ENCODE results near the gene NIPAL3. TPM values are rescaled to one million over a fixed set of nuclear protein-coding genes. Genes with fewer than 3 reads are reported as not detected.
"Not testable (repeated sequence)": the region's sequence is repeated elsewhere in the genome, so short reads cannot be mapped to it uniquely, and the experiment has no call there.

Gene NIPAL3
- total RNA-seq, 4 donors from 2014 or later: 17.8 to 38.0 (median 27.0) TPM

GRCh38 chr1:24486331-24487065 lies 70.9 kb downstream of the NIPAL3 start:
- TF ChIP-seq, protein P1, sequence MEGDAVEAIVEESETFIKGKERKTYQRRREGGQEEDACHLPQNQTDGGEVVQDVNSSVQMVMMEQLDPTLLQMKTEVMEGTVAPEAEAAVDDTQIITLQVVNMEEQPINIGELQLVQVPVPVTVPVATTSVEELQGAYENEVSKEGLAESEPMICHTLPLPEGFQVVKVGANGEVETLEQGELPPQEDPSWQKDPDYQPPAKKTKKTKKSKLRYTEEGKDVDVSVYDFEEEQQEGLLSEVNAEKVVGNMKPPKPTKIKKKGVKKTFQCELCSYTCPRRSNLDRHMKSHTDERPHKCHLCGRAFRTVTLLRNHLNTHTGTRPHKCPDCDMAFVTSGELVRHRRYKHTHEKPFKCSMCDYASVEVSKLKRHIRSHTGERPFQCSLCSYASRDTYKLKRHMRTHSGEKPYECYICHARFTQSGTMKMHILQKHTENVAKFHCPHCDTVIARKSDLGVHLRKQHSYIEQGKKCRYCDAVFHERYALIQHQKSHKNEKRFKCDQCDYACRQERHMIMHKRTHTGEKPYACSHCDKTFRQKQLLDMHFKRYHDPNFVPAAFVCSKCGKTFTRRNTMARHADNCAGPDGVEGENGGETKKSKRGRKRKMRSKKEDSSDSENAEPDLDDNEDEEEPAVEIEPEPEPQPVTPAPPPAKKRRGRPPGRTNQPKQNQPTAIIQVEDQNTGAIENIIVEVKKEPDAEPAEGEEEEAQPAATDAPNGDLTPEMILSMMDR (IDR thresholded peaks at IDR 0.05): no peak
- DNase-seq (ENCODE audit: low spot score) (no peak), ATAC-seq (ENCODE audit: low FRiP score) (no peak)

DNA sequence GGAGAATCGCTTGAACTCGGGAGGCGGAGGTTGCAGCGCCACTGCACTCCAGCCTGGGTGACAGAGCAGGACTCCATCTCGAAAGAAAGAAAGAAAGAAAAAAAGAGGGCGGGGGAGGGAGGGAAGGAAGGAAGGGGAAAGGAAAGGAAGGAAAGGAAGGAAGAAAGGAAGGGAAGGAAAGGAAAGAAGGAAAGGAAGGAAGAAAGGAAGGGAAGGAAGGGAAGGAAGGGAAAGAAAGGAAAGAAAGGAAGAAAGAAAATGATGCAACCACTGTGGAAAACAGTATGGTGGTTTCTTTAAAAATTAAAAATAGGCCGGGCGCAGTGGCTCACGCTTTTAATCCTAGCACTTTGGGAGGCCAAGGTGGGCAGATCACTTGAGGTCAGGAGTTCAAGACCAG lies 71.9 kb downstream of the NIPAL3 start:
- ATAC-seq (ENCODE audit: low FRiP score) (no peak), DNase-seq (ENCODE audit: low spot score) (no peak)
- TF ChIP-seq, protein P1 (IDR thresholded peaks at IDR 0.05): no peak

DNA sequence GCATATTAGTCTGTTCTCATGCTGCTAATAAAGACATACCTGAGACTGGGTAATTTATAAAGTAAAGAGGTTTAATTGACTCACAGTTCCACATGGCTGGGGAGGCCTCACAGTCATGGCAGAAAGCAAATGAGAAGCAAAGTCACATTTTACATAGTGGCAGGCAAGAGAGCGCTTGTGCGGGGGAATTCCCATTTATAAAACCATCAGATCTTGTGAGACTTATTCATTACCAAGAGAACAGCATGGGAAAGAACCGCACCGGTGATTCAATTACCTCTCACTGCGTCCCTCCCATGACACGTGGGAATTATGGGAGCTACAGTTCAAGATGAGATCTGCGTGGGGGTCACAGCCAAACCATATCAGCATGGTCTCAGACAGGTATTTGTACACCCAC lies 72.6 kb downstream of the NIPAL3 start:
- DNase-seq (ENCODE audit: low spot score); ATAC-seq (ENCODE audit: low FRiP score): not testable (repeated sequence)

DNA sequence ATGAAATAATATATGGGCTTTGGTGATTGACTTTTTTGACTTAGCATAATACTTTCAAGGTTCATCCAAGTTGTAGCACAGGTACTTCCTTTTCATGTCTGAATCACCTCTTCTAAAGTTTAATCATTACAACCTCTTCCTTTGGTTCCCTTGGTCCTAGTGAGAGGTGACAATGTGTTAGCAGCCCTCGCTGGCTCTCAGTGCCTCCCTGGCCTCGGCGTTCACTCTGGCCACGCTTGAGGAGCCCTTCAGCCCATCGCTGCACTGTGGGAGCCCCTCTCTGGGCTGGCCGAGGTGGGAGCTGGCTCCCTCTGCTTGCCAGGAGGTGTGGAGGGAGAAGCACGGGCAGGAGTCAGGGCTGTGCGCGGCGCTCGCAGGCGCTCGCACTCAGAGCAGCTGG lies 74.1 kb downstream of the NIPAL3 start:
- TF ChIP-seq, protein P1 (IDR thresholded peaks at IDR 0.05): no peak
- DNase-seq (ENCODE audit: low spot score) (no peak), ATAC-seq (ENCODE audit: low FRiP score) (no peak)

DNA sequence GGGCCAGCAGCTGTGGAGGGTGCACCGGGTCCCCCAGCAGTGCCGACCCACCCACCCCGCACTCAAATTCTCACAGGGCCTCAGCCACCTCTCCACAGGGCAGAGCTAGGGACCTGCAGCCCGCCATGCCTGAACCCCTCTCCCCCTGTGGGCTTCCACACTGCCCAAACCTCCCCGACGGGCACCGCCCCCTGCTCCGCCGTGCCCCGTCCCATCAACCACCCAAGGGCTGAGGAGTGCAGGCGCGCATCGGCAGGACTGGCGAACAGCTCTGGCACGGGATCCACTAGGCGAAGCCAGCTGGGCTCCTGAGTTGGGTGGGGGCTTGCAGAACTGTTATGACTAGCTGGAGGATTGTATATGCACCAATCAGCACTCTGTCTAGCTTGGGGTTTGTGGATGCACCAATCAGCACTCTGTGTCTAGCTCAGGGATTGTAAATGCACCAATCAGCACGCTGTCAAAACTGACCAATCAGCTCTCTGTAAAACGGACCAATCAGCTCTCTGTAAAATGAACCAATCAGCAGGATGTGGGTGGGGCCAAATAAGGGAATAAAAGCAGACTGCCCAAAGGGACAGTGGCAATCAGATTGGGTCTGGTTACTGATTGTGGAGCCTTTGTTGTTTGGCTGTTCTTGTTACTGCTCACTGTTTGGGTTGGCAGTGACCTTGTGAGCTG lies 74.6 kb downstream of the NIPAL3 start:
- ATAC-seq (ENCODE audit: low FRiP score) (no peak), DNase-seq (ENCODE audit: low spot score) (no peak)

DNA sequence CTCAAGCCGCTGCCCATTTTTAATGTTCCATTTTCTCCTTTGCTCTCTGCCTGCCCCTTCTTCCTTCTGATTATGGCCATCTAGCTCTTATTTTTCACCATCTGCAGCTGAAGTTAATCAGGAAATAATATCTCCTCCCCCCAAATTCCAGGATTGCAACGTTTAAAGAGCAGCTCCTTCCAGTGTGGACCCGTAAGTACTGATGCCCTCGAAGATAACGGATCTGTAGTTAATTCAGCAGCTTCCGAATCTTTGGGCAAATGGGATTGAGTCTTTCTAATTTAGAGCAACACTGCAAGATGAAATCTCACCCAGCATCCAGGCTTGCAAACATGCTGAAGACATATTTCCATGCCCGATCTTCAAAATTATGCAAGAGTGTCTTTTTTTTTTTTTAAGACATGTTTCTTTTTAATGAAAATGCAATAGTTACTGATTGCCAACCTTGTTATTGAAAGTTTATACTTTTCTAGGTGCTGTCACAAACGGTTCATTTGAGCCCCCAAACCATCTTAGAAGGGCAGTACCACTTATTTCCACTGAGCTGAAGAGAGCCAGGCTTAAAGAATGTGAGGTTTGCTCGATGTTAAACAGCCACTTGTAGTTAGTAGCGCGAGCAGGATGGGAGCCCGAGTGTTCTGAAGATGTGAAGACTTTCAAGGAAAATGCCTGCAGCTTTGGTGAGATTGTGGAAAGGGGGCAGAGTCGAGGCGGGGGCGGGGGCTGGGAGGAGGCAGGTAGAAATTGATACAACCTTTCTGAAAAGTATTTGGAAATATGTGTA lies 76.2 kb downstream of the NIPAL3 start:
- TF ChIP-seq, protein P1 (IDR thresholded peaks at IDR 0.05): no peak
- DNase-seq (ENCODE audit: low spot score) (no peak), ATAC-seq (ENCODE audit: low FRiP score) (no peak)

More for the DNA sequence above, 74.6 kb downstream of the NIPAL3 start:
- TF ChIP-seq, protein P1 (IDR thresholded peaks at IDR 0.05): no peak

DNA sequence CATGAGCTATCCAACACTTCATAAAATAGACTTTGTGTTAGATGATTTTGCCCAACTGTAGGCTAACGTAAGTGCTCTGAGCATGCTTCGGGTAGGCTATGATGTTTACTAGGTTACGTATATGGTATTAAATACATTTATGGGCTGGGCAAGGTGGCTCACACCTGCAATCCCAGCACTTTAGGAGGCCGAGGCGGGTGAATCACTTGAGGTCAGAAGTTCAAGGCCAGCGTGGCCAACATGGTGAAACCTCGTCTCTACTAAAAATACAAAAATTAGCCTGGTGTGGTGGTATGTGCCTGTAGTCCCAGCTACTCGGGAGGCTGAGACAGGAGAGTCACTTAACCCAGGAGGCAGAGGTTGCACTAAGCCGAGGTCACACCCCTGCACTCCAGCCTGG lies 77.3 kb downstream of the NIPAL3 start:
- DNase-seq (ENCODE audit: low spot score); ATAC-seq (ENCODE audit: low FRiP score): not testable (repeated sequence)
